Liver (tissue), 9 donors: ENCODE results near the gene CACNA1C. TPM values are rescaled to one million over a fixed set of nuclear protein-coding genes. Genes with fewer than 3 reads are reported as not detected.

ENCODE experiments used
- DNase-seq: peaks from one replicate; pipeline ENCODE4 v3.0.0-alpha.2; 2017; ENCODE audit warnings: low spot score
- H3K27ac ChIP-seq, 2 donors: one replicate each; pipeline ENCODE4 v1.7.0; 2013; ENCODE audit warnings: inconsistent platforms in 2 of 2, low read length in 2 of 2, control low read depth in 1 of 2, low read depth in 1 of 2, mild to moderate bottlenecking in 1 of 2
- H3K27me3 ChIP-seq, 4 donors: one replicate each; pipeline versions ENCODE4 v1.6.1 to v1.7.0; 2013; ENCODE audit warnings: low read length in 3 of 4, inconsistent platforms in 1 of 4, mild to moderate bottlenecking in 1 of 4, moderate library complexity in 1 of 4; ENCODE audit not compliant: control insufficient read depth in 4 of 4, insufficient read depth in 4 of 4
- H3K36me3 ChIP-seq, 4 donors: one replicate each; pipeline versions ENCODE4 v1.6.1 to v1.7.0; 2013; ENCODE audit warnings: low read length in 3 of 4, mild to moderate bottlenecking in 3 of 4, low read depth in 1 of 4, moderate library complexity in 1 of 4; ENCODE audit not compliant: control insufficient read depth in 4 of 4, insufficient read depth in 3 of 4
- H3K4me1 ChIP-seq, 4 donors: one replicate each; pipeline versions ENCODE4 v1.6.1 to v1.7.0; 2013; ENCODE audit warnings: low read length in 3 of 4, mild to moderate bottlenecking in 3 of 4, moderate library complexity in 1 of 4; ENCODE audit not compliant: control insufficient read depth in 4 of 4, insufficient read depth in 4 of 4
- H3K4me3 ChIP-seq, 3 donors: one replicate each; pipeline versions ENCODE4 v1.6.1 to v1.7.0; 2013; ENCODE audit warnings: low read length in 3 of 3, control low read depth in 1 of 3, low read depth in 1 of 3, mild to moderate bottlenecking in 1 of 3
- H3K9ac ChIP-seq, 2 donors: one replicate each; pipeline ENCODE4 v1.7.0; 2013; ENCODE audit warnings: low read length in 2 of 2, mild to moderate bottlenecking in 2 of 2, moderate library complexity in 2 of 2, control low read depth in 1 of 2, low read depth in 1 of 2
- H3K9me3 ChIP-seq, 4 donors: one replicate each; pipeline versions ENCODE4 v1.6.1 to v1.7.0; 2013; ENCODE audit warnings: low read length in 3 of 4; ENCODE audit not compliant: control insufficient read depth in 4 of 4
- EGR1 ChIP-seq, 2 donors: IDR thresholded peaks; 2 replicates each; pipeline ENCODE4 v1.6.1; 2016 to 2018; ENCODE audit warnings: antibody characterized with exemption in 2 of 2, low read depth in 2 of 2
- FOXA1 ChIP-seq: IDR thresholded peaks from 2 replicates; pipeline ENCODE4 v1.6.1; 2016; ENCODE audit warnings: antibody characterized with exemption
- FOXA2 ChIP-seq: IDR thresholded peaks from 2 replicates; pipeline ENCODE4 v1.6.1; 2016; ENCODE audit warnings: antibody characterized with exemption
- GABPA ChIP-seq, 2 donors: IDR thresholded peaks in 1 of 2; conservative IDR thresholded peaks in 1 of 2; 2 replicates each; pipeline ENCODE4 v1.6.1; 2016; ENCODE audit warnings: antibody characterized with exemption in 2 of 2, mild to moderate bottlenecking in 1 of 2, moderate library complexity in 1 of 2
- HNF4A ChIP-seq, 2 donors: conservative IDR thresholded peaks; 2 replicates each; pipeline ENCODE4 v1.6.1; 2016; ENCODE audit warnings: antibody characterized with exemption in 2 of 2, mild to moderate bottlenecking in 2 of 2
- JUND ChIP-seq, 2 donors: IDR thresholded peaks; 2 replicates each; pipeline ENCODE4 v1.6.1; 2016; ENCODE audit warnings: antibody characterized with exemption in 2 of 2
- MAX ChIP-seq: IDR thresholded peaks from 2 replicates; pipeline ENCODE4 v1.6.1; 2016; ENCODE audit warnings: antibody characterized with exemption
- NR2F2 ChIP-seq: IDR thresholded peaks from 2 replicates; pipeline ENCODE4 v1.6.1; 2016; ENCODE audit warnings: antibody characterized with exemption
- RAD21 ChIP-seq, 2 donors: IDR thresholded peaks; 2 replicates each; pipeline ENCODE4 v1.6.1; 2016; ENCODE audit warnings: antibody characterized with exemption in 2 of 2, mild to moderate bottlenecking in 2 of 2
- REST ChIP-seq: IDR thresholded peaks from 2 replicates; pipeline ENCODE4 v1.6.1; 2016; ENCODE audit warnings: antibody characterized with exemption, mild to moderate bottlenecking
- RXRA ChIP-seq, 2 donors: IDR thresholded peaks; 2 replicates each; pipeline ENCODE4 v1.6.1; 2017 to 2018; ENCODE audit warnings: antibody characterized with exemption in 2 of 2, mild to moderate bottlenecking in 1 of 2
- SP1 ChIP-seq: IDR thresholded peaks from 2 replicates; pipeline ENCODE4 v1.6.1; 2018; ENCODE audit warnings: antibody characterized with exemption, mild to moderate bottlenecking
- TAF1 ChIP-seq: conservative IDR thresholded peaks from 2 replicates; pipeline ENCODE4 v1.6.1; 2016; ENCODE audit warnings: antibody characterized with exemption, mild to moderate bottlenecking
- YY1 ChIP-seq: IDR thresholded peaks from 2 replicates; pipeline ENCODE4 v1.6.1; 2016; ENCODE audit warnings: antibody characterized with exemption, mild to moderate bottlenecking
- ZBTB33 ChIP-seq: IDR thresholded peaks from 2 replicates; pipeline ENCODE4 v1.6.1; 2016; ENCODE audit warnings: antibody characterized with exemption
- WGBS: extraction: QIAGEN DNeasy Blood & Tissue Kit; methylation state at CpG from one replicate; pipeline ENCODE4 v1.1.7; 2013; 5-methylcytosine and 5-hydroxymethylcytosine counted together
- polyA plus RNA-seq, 2 donors: library from polyadenylated mRNA; stranded (reverse) in 1 of 2; unstranded in 1 of 2; fragments of 200-250 nt in 1 of 2; fragments of >200 nt in 1 of 2; fragmentation: Nextera tagmentation in 1 of 2; extraction: Ambion mirVana in 1 of 2; gene quantifications; one replicate each; pipeline versions ENCODE4 v1.2.1 to v1.2.3, GENCODE V29; 2013 to 2015
- total RNA-seq, 2 donors: library from RNA; depleted of rRNA; stranded (reverse); fragments of >200 nt; gene quantifications; one replicate each; pipeline ENCODE4 v1.2.3, GENCODE V29; 2014
- donor health status: healthy.
- donor health status: healthy.
- donor health status: healthy.
- donor health status: healthy.
- donor health status: healthy.

The CACNA1C gene
- total and polyA plus RNA-seq, 4 donors, result 0.23 to 1.9 (median 0.41) TPM

GRCh38 chr12:2119266-2119665 lies 66.5 kb downstream of the CACNA1C start:
- Histone ChIP-seq H3K27ac (no peak overlapping the region), H3K4me1 (no peaks in the 10 kb centered on the region), H3K36me3 (no peaks in the 10 kb centered on the region)

GRCh38 chr12:2120982-2121758 lies 68.4 kb downstream of the CACNA1C start:
- H3K9me3 ChIP-seq, result no peaks in the 10 kb centered on the region
- no peak overlapping the region for H3K9ac ChIP-seq
- DNase-seq, result no peak
- no peaks in the 10 kb centered on the region for H3K27me3 ChIP-seq
- no peak overlapping the region for H3K27ac ChIP-seq
- WGBS, result 86% methylated on average over 20 of the region's 20 CpGs
- no peak overlapping the region for H3K4me3 ChIP-seq
- H3K36me3 ChIP-seq, result no peaks in the 10 kb centered on the region
- H3K4me1 ChIP-seq, result no peaks in the 10 kb centered on the region
- TF ChIP-seq MAX (no peak), FOXA2 (no peak), RAD21 (IDR thresholded peaks at IDR 0.05) (no peak), EGR1 (IDR thresholded peaks at IDR 0.05; ENCODE audit: low read depth in 2 of 2) (no peak), JUND (IDR thresholded peaks at IDR 0.05) (no peak), HNF4A (conservative IDR thresholded peaks at IDR 0.05) (no peak), TAF1 (no peak), RXRA (IDR thresholded peaks at IDR 0.05) (no peak), YY1 (no peak), REST (no peak), NR2F2 (no peak), GABPA (IDR thresholded peaks at IDR 0.05 in 1 of 2, conservative IDR thresholded peaks at IDR 0.05 in 1 of 2) (no peak)

More at GRCh38 chr12:2119266-2119665, 66.5 kb downstream of the CACNA1C start:
- Histone ChIP-seq H3K9ac (no peak overlapping the region), H3K9me3 (no peaks in the 10 kb centered on the region), H3K4me3 (no peak overlapping the region), H3K27me3 (no peaks in the 10 kb centered on the region)
- no peak for DNase-seq
- no peak for TF ChIP-seq TAF1
- no peak for TF ChIP-seq REST
- no peak for TF ChIP-seq ZBTB33
- no peak for TF ChIP-seq SP1
- no peak for TF ChIP-seq JUND (IDR thresholded peaks at IDR 0.05)
- no peak for TF ChIP-seq GABPA (IDR thresholded peaks at IDR 0.05 in 1 of 2, conservative IDR thresholded peaks at IDR 0.05 in 1 of 2)
- TF ChIP-seq FOXA2, result no peak
- no peak for TF ChIP-seq NR2F2
- no peak for TF ChIP-seq YY1
- no peak for TF ChIP-seq EGR1 (IDR thresholded peaks at IDR 0.05; ENCODE audit: low read depth in 2 of 2)
- no peak for TF ChIP-seq RAD21 (IDR thresholded peaks at IDR 0.05)
- TF ChIP-seq FOXA1, result no peak
- no peak for TF ChIP-seq RXRA (IDR thresholded peaks at IDR 0.05)
- 88% methylated on average over 7 of the region's 7 CpGs for WGBS
